Astrocyte (in vitro differentiated cells and primary cell): Measurements from ENCODE around the gene MNT.

Source experiments
- CTCF ChIP-seq: IDR thresholded peaks from 2 replicates; pipeline ENCODE4 v1.5.1; 2011; ENCODE audit warnings: low read depth, mild to moderate bottlenecking, inconsistent platforms, low read length, moderate library complexity; ENCODE audit not compliant: insufficient read depth
- EZH2 ChIP-seq: IDR thresholded peaks from 2 replicates; pipeline ENCODE4 v1.6.1; 2012; ENCODE audit warnings: mild to moderate bottlenecking, low read length, inconsistent platforms; ENCODE audit not compliant: insufficient read depth

GRCh38 chr17:2387086-2388019 lies 13.5 kb downstream of the MNT start:
- TF ChIP-seq EZH2 (no peak), CTCF (no peak)
